AG04449 (cell line): Measurements from ENCODE around the gene ITGAX.
"Not testable (repeated sequence)": the region's sequence is repeated elsewhere in the genome, so short reads cannot be mapped to it uniquely, and the experiment has no call there.

ENCODE experiments used
- CTCF ChIA-PET: fragments of 350-600 bp; formaldehyde crosslinking; extraction: SDS; loops from one replicate; lab custom pipeline; 2021; ENCODE audit warnings: antibody characterized with exemption; lab: Yijun Ruan, JAX
- POLR2A ChIA-PET: fragments of 400-600, 350-600 bp; formaldehyde crosslinking; extraction: SDS; loops from one replicate; lab custom pipeline; 2020; ENCODE audit warnings: antibody characterized with exemption, inconsistent platforms; lab: Yijun Ruan, JAX
- DNase-seq: peaks from one replicate; pipeline ENCODE4 v3.0.0-alpha.2; 2010; ENCODE audit warnings: low read depth, low spot score
- H3K4me3 ChIP-seq: 2 replicates; pipeline ENCODE4 v1.5.1; 2011; ENCODE audit warnings: low read depth, mild to moderate bottlenecking, control low read depth, low read length
- CTCF ChIP-seq: IDR thresholded peaks from one replicate; pipeline ENCODE4 v1.5.1; 2011; ENCODE audit warnings: mild to moderate bottlenecking, moderate library complexity, low read length, control low read depth, inconsistent platforms; ENCODE audit not compliant: insufficient read depth; ENCODE audit errors: missing control alignments

ITGAX gene

GRCh38 chr16:31331807-31332301, 23.1 kb upstream of the ITGAX start:
- DNase-seq, result no peak
- CTCF ChIA-PET, result no interaction called here
- H3K4me3 ChIP-seq, result no peak overlapping the region
- TF ChIP-seq CTCF, result no peak
- POLR2A ChIA-PET, result no interaction called here

GRCh38 chr16:31332544-31332943, 22.4 kb upstream of the ITGAX start:
- DNase-seq, result no peak
- ChIA-PET POLR2A (no interaction called here), CTCF (no interaction called here)
- TF ChIP-seq CTCF, result no peak
- H3K4me3 ChIP-seq, result no peak overlapping the region

- POLR2A ChIA-PET, result no interaction called here
- no peak for TF ChIP-seq CTCF
- DNase-seq, result no peak
- H3K4me3 ChIP-seq, result no peak overlapping the region
- CTCF ChIA-PET, result no interaction called here
Observed at GRCh38 chr16:31333686-31334649, 21.0 kb upstream of the ITGAX start.

GRCh38 chr16:31334934-31335333, 20.0 kb upstream of the ITGAX start:
- POLR2A ChIA-PET, result no interaction called here
- TF ChIP-seq CTCF, result no peak
- DNase-seq, result no peak
- CTCF ChIA-PET, result no interaction called here
- H3K4me3 ChIP-seq, result no peak overlapping the region

- CTCF ChIA-PET, result no interaction called here
- POLR2A ChIA-PET, result no interaction called here
- no peak for DNase-seq
- no peak overlapping the region for H3K4me3 ChIP-seq
- no peak for TF ChIP-seq CTCF
Observed at GRCh38 chr16:31335431-31335830, 19.5 kb upstream of the ITGAX start.

GRCh38 chr16:31338166-31338685, 16.8 kb upstream of the ITGAX start:
- POLR2A ChIA-PET, CTCF ChIA-PET: not testable (repeated sequence)

GRCh38 chr16:31344712-31345111, 10.3 kb upstream of the ITGAX start:
- ChIA-PET CTCF (no interaction called here), POLR2A (no interaction called here)
- no peak for TF ChIP-seq CTCF
- no peak overlapping the region for H3K4me3 ChIP-seq
- no peak for DNase-seq

More at GRCh38 chr16:31338166-31338685, 16.8 kb upstream of the ITGAX start:
- H3K4me3 ChIP-seq, DNase-seq: not testable (repeated sequence)
